ENCODE data around the gene COL21A1.
"Not testable (repeated sequence)": the region's sequence is repeated elsewhere in the genome, so short reads cannot be mapped to it uniquely, and the experiment has no call there.

COL21A1 gene

DNA sequence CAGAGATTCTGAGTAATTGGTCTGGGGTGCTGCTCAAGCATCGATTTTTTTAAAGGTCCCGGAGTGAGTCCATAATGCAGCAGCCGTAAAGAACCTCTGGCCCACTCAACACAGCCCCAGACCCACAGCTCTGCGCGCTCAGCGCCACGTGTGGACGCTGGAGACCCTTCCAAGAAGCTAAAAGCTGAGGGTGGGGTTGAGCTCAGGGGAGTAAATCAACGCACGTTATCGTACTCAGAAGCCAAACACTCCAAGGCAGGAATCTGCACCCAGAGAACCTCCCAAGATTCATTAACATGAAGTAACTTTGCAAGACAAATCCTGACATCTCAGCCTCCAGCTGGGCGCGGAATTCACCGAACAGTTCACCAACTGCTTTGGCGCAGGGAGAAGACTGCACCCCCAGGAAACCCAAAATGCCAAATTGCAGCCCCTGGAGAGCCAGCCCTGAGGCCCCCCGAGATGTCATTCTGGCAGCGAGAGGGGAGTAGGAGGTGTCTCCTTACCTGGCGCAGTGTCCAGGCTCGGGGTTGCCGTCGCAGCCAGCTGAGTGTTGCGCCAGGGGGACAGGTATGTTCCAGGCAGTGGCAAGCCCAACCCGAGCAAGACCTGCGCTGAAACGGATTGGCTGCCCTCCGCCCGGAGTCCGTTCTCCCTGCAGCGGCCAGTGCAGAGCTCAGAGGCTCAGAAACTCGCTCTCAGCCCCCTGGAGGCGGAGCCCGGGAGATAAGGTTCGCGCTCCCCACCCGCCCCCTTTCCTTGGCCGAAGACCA lies at the start of gene COL21A1:
COL21A1 (minus strand) TSS at position 700 of the 773 bp plus-strand sequence. CDS start 64,962 bp downstream, outside the sequence.
- no peak for FAIRE-seq
- no peak for DNase-seq (ENCODE audit: low spot score)

- no peak for FAIRE-seq
- DNase-seq (ENCODE audit: low spot score): no peak
These were observed 46.4 kb upstream of the COL21A1 start for GRCh38 chr6:56293781-56294180.

DNA sequence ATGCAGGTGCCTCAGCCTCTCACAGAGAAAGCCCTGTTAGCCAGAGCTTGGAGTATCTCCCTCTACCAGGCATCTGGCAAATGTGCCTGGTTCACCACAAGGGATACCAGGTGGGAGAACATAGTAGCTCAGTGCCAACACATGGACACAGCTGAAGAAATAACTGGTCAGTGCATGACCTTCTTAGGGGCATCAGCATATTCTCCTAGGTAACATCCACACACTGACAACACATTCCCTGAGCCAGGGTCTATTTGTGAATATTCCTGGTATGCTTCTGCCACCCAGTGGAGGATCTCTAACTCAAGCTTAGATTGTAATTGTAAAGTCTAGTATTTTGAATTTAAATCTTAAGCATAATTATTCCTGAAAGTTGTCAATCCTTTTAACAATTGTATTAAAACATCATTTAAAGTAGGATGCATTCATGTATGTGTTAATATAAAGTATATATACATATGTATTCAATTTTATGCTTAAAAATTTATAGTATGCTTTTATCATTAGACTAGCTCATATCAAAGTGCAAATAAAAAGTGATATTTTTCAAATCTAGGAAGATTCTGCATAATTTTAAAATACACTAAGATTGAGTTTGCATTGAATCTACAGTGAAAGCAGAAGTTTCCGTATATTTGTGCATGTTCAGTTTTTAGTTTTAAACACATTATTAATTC lies 45.3 kb upstream of the COL21A1 start:
- no peak for FAIRE-seq
- DNase-seq (ENCODE audit: low spot score): peak; percentile 62

- no peak for DNase-seq (ENCODE audit: low spot score)
- FAIRE-seq: peak; percentile 58
These were observed 44.0 kb upstream of the COL21A1 start for GRCh38 chr6:56291302-56291917.

DNA sequence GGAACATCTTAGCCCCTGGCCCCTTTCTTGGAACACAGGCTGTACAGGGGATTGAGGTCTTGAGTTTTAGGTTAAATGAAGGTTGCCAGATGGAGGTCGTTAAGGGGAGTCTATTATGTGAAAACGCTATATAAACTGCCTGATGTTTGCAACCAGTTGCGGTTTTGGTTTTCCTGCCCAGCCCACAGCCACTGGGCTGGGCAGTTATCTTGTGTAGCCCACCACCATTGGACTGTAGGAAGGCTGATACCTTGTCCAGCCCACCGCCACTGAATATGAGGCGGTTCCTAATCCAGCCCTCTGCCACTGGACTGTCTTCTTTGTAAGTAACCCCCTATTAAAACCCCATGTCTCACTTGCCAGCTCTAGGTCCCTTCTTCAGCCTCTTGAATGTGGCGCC lies 42.3 kb upstream of the COL21A1 start:
- FAIRE-seq (peak; percentile 44), DNase-seq (ENCODE audit: low spot score) (no peak)

GRCh38 chr6:56288347-56288746 lies 41.0 kb upstream of the COL21A1 start:
- DNase-seq (ENCODE audit: low spot score): no peak
- no peak for FAIRE-seq

GRCh38 chr6:56282391-56282790 lies 35.0 kb upstream of the COL21A1 start:
- FAIRE-seq (no peak), DNase-seq (ENCODE audit: low spot score) (no peak)

GRCh38 chr6:56280126-56280525 lies 32.7 kb upstream of the COL21A1 start:
- FAIRE-seq: no peak

DNA sequence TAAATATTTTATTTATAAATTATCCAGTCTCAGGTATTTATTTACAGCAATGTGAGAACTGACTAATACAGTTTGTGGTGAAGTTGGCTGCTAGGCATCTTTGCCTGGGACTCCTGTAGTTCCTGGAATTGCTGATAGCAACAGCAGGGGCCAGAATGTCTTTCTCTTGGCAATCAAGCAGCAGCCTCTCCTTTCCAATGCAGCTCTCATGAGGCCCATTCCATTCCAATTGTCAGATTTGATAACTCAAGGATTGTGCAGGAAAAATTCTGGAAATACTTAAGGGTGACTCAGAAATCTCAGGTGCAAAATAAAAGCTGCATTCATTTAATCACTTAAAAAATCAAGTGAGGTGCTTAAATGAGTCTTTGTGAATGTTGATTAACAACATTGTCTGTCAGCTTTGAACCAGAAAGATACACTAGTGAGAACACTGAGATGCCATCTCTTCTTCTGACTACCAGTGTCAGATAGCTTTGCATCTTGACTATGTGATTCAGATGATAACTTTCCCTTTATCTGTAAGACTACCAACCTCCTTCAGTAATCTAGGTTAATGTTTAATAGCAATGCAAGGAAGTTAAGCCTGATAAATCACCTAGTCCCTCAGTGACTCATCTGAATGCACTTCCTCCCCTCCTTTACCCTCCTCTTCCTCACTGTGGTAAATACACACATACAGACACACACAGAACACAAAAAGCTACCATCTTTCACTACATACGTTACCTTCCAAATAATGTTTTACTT lies 32.1 kb upstream of the COL21A1 start:
- no peak for FAIRE-seq

More at GRCh38 chr6:56280126-56280525, 32.7 kb upstream of the COL21A1 start:
- DNase-seq (ENCODE audit: low spot score): no peak

GRCh38 chr6:56278171-56278591 lies 30.8 kb upstream of the COL21A1 start:
- DNase-seq (ENCODE audit: low spot score) (no peak), FAIRE-seq (no peak)

More for the DNA sequence above, 32.1 kb upstream of the COL21A1 start:
- DNase-seq (ENCODE audit: low spot score): peak; percentile 49

- no peak for FAIRE-seq
- DNase-seq (ENCODE audit: low spot score): no peak
These were observed 23.5 kb upstream of the COL21A1 start for GRCh38 chr6:56270812-56271441.

DNA sequence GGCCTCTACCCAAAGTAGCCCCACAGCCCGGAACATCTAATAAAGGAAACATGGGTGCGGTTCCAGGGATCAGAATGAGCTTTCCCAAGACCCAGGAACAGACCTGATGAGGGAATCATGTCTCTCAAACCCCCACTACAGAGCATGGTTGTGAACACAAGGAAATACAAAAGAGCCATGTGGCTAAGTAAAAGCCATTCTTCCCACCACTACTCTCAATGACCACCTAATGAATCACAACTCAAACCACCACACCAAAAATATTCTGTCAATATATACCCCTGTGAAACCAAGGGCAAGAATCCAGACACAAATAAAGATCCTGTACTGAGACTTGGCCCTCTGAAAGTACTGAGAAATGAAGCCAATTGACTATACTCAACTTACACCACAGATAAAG lies 20.9 kb upstream of the COL21A1 start:
- FAIRE-seq (no peak), DNase-seq (ENCODE audit: low spot score) (no peak)

- no peak for DNase-seq (ENCODE audit: low spot score)
- FAIRE-seq: no peak
These were observed 18.6 kb upstream of the COL21A1 start for GRCh38 chr6:56266011-56266410.

DNA sequence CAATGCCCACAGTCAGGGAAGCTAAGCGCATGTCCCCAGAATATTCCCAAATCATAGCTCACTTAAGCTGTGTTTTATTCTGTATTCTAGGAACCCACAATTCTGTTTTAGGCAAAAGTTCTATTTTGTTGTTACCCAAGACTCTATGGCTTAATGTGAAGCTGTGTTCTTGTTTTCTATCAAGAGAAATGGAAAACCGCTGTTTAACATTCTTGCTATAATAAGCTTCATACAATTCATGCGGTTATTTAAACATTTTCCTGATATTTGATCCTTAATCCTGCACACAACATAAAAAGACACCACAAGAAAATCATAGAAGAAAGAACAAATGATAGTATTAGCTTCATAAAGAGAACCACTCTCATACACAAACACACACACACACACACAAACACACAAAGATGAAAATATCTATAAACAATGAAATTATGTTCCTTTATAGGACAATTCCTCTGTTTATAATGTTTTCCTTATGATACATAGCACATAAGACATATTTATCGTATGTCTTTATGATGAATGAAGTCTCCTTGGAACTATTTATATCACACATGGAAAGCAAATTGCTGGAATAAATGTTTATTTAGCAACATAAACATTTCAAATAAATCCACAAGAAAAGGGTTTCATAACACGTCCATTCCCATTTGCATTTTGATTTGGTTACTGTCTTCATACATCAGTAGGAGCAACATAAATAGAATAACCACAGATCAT lies 16.4 kb upstream of the COL21A1 start:
- no peak for FAIRE-seq
- DNase-seq (ENCODE audit: low spot score): no peak

GRCh38 chr6:56260593-56260992 lies 13.2 kb upstream of the COL21A1 start:
- DNase-seq (ENCODE audit: low spot score): not testable (repeated sequence)

GRCh38 chr6:56259234-56260077 lies 12.1 kb upstream of the COL21A1 start:
- FAIRE-seq (no peak), DNase-seq (ENCODE audit: low spot score) (peak; percentile 18)

More at GRCh38 chr6:56260593-56260992, 13.2 kb upstream of the COL21A1 start:
- FAIRE-seq: not testable (repeated sequence)

DNA sequence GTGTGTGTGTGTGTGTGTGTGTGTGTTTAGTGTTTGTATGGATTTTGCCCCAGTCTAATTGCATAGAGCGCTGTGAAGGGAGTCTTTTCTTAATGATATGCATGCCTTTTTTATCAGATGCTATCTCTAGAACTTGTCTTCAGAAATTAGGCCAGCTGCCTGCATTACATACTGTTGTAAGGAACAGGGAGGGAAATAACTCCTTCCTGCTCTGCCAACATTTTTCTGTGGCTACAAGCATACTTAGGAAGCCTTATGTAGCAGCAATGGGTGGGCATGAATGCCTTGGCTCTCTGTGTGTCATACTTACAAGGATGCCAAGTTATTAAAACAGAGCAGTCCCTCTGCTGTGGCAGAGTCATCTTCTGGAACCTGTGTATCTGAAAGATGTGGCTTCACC lies 8.0 kb upstream of the COL21A1 start:
- DNase-seq (ENCODE audit: low spot score) (no peak), FAIRE-seq (no peak)

DNA sequence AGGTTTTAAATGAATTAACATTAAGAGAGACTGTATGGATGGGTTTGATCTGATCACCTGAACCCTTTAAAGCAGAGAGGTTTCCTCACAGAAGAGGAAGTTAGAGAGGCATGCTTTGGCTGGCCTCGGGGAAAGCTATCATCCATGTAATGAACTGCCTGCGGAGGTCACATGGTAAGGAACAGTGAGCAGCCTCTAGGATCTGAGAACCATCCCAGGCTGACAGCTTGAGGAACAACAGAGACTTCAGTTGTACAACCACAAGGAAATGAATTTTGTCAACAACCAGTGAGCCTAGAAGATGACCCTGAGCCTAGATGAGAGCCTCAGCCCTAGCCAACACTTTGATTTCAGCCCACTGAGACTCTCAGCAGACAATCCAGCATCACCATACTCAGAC lies 2.9 kb upstream of the COL21A1 start:
- no peak for DNase-seq (ENCODE audit: low spot score)
- FAIRE-seq: no peak

DNA sequence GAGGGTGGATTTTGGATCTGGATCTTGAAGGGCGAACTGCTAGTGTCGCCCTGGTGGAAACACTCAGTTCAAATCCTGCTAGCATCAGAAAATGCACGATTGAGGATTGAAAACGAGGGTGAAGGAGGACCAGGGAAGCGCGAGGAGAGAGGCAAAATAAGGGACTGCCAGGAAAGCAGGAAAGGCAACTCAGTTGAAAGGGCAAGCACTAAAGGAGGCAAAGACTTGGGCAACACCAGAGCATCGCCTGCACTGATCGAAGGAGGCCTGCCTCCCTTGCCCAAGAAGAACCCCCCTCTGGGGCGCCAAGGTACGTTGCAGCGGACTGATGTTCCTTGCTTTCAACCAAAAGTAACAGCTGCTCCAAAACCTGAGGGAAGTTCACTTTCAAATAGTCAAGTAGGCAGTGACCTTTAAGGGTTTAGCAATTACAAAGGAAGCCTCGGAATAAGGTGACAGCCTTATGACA lies 308 bp upstream of the COL21A1 start:
- no peak for FAIRE-seq
- DNase-seq (ENCODE audit: low spot score): no peak

All from urothelium cell line (cell line).